Loucy (cell line): ENCODE measurements around the gene SUGP2.

ENCODE experiments used
- H2AFZ ChIP-seq: fragments of 200-600 bp; sonication (generic); 2 replicates; pipeline ENCODE4 v1.6.0; 2016; ENCODE audit warnings: antibody characterized with exemption, mild to moderate bottlenecking, low read length, moderate library complexity
- H3F3A ChIP-seq: fragments of 200-600 bp; 2 replicates; pipeline ENCODE4 v1.6.0; 2016; ENCODE audit warnings: antibody characterized with exemption, low read depth, mild to moderate bottlenecking
- H3K27me3 ChIP-seq: fragments of 200-600 bp; sonication (generic); 2 replicates; pipeline ENCODE4 v1.6.1; 2014; ENCODE audit warnings: low read length, mild to moderate bottlenecking; ENCODE audit not compliant: insufficient read depth, poor library complexity, severe bottlenecking
- H3K36me3 ChIP-seq: fragments of 200-600 bp; sonication (generic); 2 replicates; pipeline ENCODE4 v1.6.1; 2016; ENCODE audit warnings: low read length; ENCODE audit not compliant: insufficient read depth
- H3K4me1 ChIP-seq: fragments of 200-600 bp; sonication (generic); 2 replicates; pipeline ENCODE4 v1.5.1; 2014; ENCODE audit warnings: low read length, mild to moderate bottlenecking; ENCODE audit not compliant: insufficient read depth, poor library complexity, severe bottlenecking
- H3K4me2 ChIP-seq: fragments of 200-600 bp; sonication (generic); 2 replicates; pipeline ENCODE4 v1.6.0; 2014; ENCODE audit warnings: antibody characterized with exemption, low read length, low read depth, mild to moderate bottlenecking; ENCODE audit not compliant: poor library complexity, severe bottlenecking
- H3K4me3 ChIP-seq: fragments of 200-600 bp; sonication (generic); 2 replicates; pipeline ENCODE4 v1.5.1; 2014; ENCODE audit warnings: low read length, mild to moderate bottlenecking, mixed read lengths; ENCODE audit not compliant: poor library complexity, severe bottlenecking
- H3K79me2 ChIP-seq: fragments of 200-600 bp; sonication (generic); 2 replicates; pipeline ENCODE4 v1.6.1; 2014; ENCODE audit warnings: low read length; ENCODE audit not compliant: insufficient read depth
- H3K9ac ChIP-seq: fragments of 200-600 bp; sonication (generic); 2 replicates; pipeline ENCODE4 v1.6.0; 2014; ENCODE audit warnings: mild to moderate bottlenecking, low read depth, low read length, moderate library complexity; ENCODE audit not compliant: poor library complexity, severe bottlenecking
- H3K9me2 ChIP-seq: fragments of 200-600 bp; sonication (generic); replicated peaks from 2 replicates; pipeline ENCODE4 v1.6.1; 2016; ENCODE audit warnings: low read depth, low read length, mixed read lengths
- H3K9me3 ChIP-seq: fragments of 200-600 bp; sonication (generic); 2 replicates; pipeline ENCODE4 v1.6.1; 2014; ENCODE audit warnings: mild to moderate bottlenecking, antibody characterized with exemption, low read length, low read depth; ENCODE audit not compliant: insufficient read depth
- H4K20me1 ChIP-seq: fragments of 200-600 bp; sonication (generic); 2 replicates; pipeline ENCODE4 v1.6.0; 2014; ENCODE audit warnings: antibody characterized with exemption, low read length, mild to moderate bottlenecking; ENCODE audit not compliant: insufficient read depth, poor library complexity, severe bottlenecking
- EZH2phosphoT487 ChIP-seq: fragments of 200-600 bp; IDR thresholded peaks from 2 replicates; pipeline ENCODE4 v1.6.1; 2018; ENCODE audit warnings: antibody characterized with exemption, mild to moderate bottlenecking, moderate library complexity, borderline replicate concordance
- TF ChIP-seq, protein P1 (sequence below): fragments of 200-600 bp; sonication (generic); conservative IDR thresholded peaks from 2 replicates; pipeline ENCODE4 v1.5.1; 2014; ENCODE audit warnings: mild to moderate bottlenecking, antibody characterized with exemption, low read length

SUGP2 gene

DNA sequence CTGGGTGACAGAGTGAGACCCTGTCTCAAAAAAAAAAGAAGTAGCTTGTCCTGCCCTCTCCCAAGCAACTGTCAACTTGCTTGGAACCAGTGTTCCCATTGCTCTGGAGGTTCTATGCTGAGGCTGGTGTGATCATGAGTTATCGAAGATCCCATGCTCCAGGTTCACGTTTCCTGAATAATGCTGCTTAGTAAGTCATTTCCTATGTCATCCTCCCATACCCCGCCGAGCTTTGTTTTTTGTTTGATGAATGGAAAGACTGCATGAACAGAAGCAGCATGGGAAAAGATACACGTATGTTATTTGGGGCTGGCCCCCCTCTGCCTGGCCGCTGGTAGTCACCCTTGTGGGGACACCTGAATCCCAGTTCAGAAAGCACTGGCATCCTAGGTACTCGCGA is 41.8 kb upstream of the SUGP2 start:
- Histone ChIP-seq H3K36me3 (no peaks in the 10 kb centered on the region), H2AFZ (no peak overlapping the region), H4K20me1 (no peaks in the 10 kb centered on the region), H3K79me2 (peaks cover 13% of the 10 kb centered on the region; the same call in 1 of the 2 replicates), H3K9me3 (no peaks in the 10 kb centered on the region), H3K4me3 (no peak overlapping the region), H3K9me2 (no peaks in the 10 kb centered on the region), H3K4me1 (peaks cover 9% of the 10 kb centered on the region), H3K4me2 (no peak overlapping the region), H3K9ac (no peak overlapping the region), H3K27me3 (no peaks in the 10 kb centered on the region), H3F3A (no peaks in the 10 kb centered on the region)
- TF ChIP-seq EZH2phosphoT487 = no peak
- TF ChIP-seq, protein P1, sequence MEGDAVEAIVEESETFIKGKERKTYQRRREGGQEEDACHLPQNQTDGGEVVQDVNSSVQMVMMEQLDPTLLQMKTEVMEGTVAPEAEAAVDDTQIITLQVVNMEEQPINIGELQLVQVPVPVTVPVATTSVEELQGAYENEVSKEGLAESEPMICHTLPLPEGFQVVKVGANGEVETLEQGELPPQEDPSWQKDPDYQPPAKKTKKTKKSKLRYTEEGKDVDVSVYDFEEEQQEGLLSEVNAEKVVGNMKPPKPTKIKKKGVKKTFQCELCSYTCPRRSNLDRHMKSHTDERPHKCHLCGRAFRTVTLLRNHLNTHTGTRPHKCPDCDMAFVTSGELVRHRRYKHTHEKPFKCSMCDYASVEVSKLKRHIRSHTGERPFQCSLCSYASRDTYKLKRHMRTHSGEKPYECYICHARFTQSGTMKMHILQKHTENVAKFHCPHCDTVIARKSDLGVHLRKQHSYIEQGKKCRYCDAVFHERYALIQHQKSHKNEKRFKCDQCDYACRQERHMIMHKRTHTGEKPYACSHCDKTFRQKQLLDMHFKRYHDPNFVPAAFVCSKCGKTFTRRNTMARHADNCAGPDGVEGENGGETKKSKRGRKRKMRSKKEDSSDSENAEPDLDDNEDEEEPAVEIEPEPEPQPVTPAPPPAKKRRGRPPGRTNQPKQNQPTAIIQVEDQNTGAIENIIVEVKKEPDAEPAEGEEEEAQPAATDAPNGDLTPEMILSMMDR = no peak

DNA sequence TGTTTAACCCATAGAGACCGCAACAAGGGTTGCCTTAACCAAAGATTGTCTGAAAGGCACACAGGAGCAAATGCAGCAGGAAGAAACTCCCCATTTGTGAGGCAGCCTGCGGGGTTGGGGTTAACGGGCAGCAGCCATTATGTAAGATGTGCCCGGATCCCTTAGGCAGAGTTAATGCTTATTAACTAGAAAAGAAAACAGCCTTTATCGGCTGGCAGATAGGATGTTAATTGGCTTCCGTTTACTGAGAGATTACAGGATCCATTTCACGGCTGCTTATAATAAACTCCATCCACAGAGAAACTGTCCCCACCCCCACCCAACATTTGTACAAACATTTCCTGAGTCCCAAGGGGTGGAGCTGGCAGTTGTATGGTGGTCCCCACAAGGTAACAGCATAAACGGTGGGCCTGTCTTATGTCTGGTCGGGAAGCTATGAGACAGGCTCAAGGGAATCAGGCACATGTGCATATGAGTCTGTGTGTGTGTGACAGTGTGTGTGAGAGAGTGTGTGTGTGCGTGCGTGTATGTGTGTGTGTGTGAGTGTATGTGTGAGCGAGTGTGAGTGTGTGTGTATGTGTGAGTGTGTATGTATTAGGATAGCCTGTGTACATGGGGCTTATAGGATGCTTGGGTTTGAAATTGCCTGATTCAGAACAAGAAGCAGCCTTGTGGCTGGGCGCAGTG is 41.0 kb upstream of the SUGP2 start:
- Histone ChIP-seq H4K20me1 (no peaks in the 10 kb centered on the region), H3K27me3 (no peaks in the 10 kb centered on the region), H3K4me2 (peak overlapping the region; percentile 56), H3K36me3 (no peaks in the 10 kb centered on the region), H2AFZ (no peak overlapping the region), H3K79me2 (peaks cover 6% of the 10 kb centered on the region; the same call in 1 of the 2 replicates), H3F3A (no peaks in the 10 kb centered on the region), H3K9ac (peak overlapping the region; percentile 15), H3K4me1 (peaks cover 11% of the 10 kb centered on the region), H3K9me2 (no peaks in the 10 kb centered on the region), H3K4me3 (peak overlapping the region; percentile 26), H3K9me3 (no peaks in the 10 kb centered on the region)
- TF ChIP-seq, protein P1 = no peak
- TF ChIP-seq EZH2phosphoT487 = no peak

DNA sequence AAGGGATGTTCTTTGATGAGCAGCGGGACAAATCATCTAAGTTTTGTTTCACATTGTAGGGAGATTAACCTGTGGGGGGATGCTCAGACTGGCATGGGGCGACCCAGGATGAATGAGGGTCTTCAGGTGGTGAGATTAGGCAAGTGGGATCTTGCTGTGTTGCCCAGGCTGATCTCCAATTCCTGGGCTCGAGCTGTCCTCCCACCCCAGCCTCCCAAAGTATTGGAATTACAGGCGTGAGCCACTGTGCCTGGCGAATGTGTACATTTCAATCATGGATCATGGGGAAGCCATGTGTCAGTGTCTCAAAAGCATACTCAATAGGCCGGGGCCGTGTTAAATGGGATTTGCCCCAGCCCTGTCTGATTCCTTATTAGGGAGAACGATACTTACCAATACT is 38.6 kb upstream of the SUGP2 start:
- Histone ChIP-seq H3K79me2 (peaks cover 17% of the 10 kb centered on the region), H3K4me3 (no peak overlapping the region), H3K4me2 (no peak overlapping the region), H3K27me3 (no peaks in the 10 kb centered on the region), H4K20me1 (peaks cover 3% of the 10 kb centered on the region), H2AFZ (no peak overlapping the region), H3K9me3 (no peaks in the 10 kb centered on the region), H3F3A (no peaks in the 10 kb centered on the region), H3K9ac (no peak overlapping the region), H3K4me1 (peaks cover 24% of the 10 kb centered on the region), H3K9me2 (no peaks in the 10 kb centered on the region), H3K36me3 (no peaks in the 10 kb centered on the region)
- TF ChIP-seq, protein P1 = no peak
- TF ChIP-seq EZH2phosphoT487 = no peak
